GM19099 (cell line): ENCODE results near the gene GREB1.

Experiments
- POLR2A ChIP-seq: IDR thresholded peaks from 3 replicates; pipeline ENCODE4 v1.6.1; 2011; ENCODE audit warnings: low read depth; ENCODE audit not compliant: insufficient read length; ENCODE audit errors: extremely low read depth

GREB1 gene

DNA sequence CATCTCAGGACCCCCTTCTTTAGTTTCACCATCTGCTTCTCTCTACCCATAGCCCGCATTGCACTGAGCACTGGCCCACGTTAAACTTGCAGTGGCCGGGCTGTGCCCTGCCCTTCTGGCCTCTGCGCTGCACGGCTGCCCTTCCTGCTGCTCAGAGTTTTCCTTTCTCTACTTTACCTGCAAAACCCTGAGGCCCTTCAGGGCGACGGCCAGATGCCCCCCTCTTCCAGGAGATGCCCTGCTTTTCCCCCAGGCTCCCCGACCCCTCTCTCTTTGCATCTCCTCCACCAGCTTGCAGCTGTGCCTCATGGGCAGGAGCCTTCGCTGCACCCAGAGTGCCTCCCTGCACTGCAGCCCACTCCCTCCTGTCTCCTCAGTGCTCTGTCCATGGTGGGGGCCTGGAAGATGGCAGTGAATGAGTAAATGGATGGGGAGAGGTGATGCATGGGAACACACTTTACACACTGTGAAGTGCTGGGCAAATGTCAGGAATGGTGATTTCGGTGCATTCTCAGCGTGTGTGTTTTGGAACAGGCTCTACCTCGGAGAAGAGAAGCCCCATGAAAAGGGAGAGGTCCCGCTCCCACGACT is 82.3 kb downstream of the GREB1 start:
- TF ChIP-seq POLR2A = no peak

DNA sequence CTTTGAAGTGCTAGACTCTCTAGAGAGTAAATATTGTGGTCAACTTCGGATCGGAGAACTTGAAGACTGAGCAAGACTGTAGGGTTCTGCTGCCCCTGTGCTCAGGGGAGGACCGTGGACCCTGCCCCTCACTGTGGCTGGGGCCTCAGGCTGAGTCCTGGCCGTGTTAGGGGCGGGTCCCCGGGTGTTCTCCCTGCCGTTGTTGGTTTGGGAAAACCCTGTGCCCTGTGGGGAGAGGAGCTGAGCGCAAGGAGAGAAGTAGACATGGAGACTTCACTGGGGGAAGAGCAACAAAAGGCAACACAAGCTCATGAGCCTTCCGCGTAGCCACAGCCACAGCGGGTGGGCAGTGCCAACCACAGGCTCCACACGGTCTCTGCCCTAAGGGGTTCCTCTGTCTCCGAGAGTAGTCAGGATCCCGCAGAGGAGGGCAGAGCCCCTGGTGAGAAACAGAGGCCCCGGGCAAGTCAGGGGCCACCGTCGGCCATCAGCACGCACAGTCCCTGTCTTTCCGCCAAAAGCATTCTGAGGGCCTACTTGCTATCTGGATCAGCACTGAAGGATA is 83.1 kb downstream of the GREB1 start:
- no peak for TF ChIP-seq POLR2A

DNA sequence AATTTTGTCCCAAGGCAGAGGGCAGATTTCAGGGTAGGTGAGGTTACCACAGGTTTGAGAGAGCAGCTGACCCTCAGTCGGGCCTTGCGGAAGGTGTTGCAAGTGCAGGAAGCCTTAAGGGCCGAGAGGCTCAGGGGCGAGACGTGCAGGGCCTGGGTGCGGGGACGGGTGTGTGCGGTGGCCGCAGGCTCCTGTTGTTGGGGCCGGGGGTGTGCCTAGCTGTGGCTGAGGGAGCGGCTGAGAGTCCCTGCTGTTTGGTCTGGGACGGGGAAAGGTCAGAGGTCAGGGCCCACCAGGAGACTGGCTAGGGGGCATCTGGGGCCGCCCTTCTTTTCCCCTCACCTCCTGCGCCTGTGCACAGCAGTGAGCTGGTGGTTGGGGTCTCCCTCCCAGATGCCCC is 83.7 kb downstream of the GREB1 start:
- TF ChIP-seq POLR2A = no peak

DNA sequence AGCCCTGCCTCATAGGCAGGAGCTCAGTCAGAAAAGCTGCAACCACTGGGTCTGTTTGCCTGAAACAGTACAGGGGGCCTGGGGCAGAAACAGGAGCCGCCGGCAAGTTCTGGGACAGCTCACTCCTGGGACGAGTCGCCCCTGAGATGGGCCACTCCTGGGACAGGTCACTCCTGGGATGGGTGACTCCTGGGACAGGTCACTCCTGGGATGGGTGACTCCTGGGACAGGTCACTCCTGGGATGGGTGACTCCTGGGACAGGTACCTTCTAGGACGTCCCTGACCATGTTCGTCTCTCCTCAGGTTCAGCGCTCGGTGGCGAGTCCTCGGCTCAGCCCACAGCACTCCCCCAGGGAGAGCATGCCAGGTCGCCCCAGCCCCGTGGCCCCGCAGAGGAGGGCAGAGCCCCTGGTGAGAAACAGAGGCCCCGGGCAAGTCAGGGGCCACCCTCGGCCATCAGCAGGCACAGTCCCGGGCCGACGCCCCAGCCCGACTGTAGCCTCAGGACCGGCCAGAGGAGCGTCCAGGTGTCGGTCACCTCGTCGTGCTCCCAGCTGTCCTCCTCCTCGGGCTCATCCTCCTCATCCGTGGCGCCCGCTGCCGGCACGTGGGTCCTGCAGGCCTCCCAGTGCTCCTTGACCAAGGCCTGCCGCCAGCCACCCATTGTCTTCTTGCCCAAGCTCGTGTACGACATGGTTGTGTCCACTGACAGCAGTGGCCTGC is 84.3 kb downstream of the GREB1 start:
- no peak for TF ChIP-seq POLR2A

DNA sequence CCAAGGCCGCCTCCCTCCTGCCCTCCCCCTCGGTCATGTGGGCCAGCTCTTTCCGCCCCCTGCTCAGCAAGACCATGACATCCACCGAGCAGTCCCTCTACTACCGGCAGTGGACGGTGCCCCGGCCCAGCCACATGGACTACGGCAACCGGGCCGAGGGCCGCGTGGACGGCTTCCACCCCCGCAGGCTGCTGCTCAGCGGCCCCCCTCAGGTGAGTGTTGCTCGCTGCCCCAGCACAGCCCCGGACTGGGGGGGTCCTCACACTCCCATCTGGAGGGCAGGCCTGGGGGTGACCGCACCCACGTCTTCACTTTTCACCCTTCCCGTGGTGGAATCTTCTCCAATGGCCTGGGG is 84.8 kb downstream of the GREB1 start:
- no peak for TF ChIP-seq POLR2A

DNA sequence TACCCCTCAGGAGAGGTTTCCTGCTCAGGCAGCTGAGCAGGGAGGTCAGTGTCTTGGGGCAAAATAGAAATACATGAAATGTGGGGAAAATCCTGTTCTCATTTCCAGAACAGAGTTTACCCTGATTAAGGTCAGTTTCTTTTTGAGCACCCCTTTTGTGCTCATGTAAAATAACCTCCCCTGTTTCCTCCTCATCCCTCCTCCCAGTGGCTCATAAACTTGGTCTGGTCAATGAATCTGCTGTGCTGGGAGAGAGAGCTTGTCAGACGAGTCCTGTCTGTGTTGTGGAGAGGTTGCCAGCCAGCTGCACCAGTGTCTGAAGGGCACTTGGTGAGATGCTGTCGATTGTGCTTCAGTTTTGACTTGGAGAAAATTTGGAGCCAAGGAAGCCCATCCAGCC is 87.6 kb downstream of the GREB1 start:
- no peak for TF ChIP-seq POLR2A

DNA sequence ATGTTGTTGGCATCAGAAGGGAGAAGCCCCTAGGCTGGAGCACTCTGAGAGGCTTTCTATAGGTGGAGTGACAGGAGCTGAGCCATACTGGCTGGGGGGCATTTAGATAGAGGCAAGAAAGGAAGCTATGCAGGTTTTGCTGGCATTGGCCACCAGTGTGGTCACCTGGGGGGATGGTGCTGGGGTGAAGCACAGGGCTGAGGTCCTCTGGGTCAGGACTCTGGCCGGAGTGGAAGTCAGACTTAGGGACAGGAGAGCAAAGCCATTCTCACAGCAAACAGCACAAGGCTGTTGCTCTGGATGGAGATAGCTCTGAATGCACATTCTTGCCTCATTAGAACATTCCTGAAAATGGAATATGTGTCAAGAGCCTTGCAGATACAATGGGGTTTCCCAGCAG is 88.8 kb downstream of the GREB1 start:
- TF ChIP-seq POLR2A = no peak

DNA sequence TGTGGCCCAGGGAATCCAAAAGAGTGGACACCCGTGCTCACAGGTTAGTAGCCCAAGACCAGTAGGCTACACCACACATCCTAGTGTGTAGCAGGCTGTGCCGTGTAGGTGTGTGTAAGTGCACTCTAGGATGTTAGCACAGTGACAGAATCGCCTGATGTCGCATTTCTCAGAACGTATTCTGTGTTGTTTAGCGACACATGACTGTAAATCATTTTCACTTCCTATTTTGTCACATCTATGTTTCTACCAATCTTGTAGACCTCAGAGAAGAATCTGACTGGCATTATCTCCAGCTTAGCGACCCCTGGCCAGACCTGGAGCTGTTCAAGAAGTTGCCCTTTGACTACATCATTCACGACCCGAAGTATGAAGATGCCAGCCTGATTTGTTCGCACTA is 91.0 kb downstream of the GREB1 start:
- TF ChIP-seq POLR2A = no peak

DNA sequence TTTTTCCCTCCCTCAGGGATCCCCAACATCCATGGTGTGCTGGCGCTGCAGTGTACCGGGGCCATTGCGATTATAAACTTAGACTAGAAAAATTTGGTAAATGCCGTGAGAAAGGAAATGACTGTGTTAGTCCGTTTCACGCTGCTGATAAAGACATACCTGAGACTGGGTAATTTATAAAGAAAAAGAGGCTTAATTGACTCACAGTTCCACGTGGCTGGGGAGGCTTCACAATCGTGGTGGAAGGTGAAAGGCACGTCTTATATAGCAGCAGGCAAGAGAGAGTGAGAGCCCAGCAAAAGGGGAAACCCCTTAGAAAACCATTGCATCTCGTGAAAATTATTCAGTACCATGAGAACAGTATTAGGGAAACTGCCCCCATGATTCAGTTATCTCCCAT is 91.8 kb downstream of the GREB1 start:
- TF ChIP-seq POLR2A = no peak

DNA sequence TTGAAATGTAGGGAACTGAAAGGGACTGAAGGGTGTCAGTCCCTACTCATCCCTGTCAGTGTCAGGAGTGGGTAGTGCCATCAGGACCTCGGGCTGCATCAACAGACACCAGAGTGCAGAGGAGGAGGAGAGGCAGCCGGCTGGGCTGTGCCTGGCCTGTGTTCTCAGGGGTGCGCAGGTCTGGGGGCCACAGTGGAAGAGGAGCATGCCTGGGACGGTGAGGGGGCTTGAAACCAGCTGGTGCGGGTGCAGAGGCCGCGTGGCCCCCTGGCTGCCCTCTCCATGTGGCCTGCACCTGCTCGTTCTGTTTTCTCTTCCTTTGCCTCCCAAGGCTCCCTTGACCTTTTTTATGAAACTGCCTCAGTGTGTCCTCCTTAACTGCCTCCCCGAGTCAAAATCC is 94.8 kb downstream of the GREB1 start:
- no peak for TF ChIP-seq POLR2A

DNA sequence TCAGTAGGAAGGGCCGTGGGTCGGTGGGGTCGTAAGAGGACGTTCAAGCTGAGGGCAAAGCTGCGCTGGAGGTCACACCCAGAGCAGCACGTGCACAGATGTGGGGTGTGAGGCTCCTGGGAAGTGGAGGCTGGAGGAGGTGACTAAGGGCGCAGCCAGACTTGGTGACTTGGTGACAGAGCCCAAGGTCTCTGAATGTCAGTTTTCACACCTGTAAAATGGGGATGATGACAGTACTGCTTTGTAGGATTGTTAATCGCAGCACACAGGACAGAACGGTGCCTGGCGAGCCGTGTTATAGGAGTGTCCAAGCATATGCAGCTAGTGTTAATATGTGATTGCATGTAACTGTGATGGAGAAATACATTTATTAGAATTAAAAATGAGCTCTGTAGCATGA is 95.4 kb downstream of the GREB1 start:
- TF ChIP-seq POLR2A = no peak

DNA sequence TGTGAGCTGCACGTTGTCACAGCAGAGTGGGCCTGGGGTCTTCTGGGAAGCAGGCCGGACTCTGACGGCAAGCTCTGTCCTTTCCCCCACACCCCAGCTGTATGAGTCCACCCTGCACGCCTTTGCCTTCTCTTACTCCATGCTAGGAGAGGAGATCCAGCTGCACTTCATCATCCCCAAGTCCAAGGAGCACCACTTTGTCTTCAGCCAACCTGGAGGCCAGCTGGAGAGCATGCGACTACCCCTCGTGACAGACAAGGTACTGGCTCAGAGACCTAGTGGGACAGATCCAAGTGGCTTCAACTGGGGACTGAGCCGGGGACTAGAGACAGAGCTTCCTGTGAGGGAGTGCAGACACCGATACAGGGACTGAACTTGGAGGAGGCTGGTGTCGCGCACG is 96.0 kb downstream of the GREB1 start:
- TF ChIP-seq POLR2A = no peak

DNA sequence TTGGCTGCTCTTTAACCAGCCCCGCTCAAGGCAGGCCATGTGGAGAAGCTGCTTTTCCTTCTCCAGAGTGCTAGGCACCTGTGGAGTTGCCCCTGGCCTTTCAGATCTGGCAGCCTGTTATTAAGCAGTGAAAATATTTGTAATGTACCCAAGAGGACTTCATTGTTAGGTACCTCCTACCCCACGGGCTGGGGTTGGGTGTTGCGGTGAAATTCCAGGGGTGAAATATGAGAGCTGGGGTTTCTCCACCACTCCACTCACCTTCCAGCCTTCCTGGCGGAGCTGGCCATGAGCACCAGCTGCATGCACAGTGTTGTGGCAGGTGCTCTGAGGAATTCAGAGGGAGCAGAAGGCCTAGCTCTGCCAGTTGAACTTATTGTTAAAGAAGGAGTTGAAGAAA is 97.0 kb downstream of the GREB1 start:
- TF ChIP-seq POLR2A = no peak

DNA sequence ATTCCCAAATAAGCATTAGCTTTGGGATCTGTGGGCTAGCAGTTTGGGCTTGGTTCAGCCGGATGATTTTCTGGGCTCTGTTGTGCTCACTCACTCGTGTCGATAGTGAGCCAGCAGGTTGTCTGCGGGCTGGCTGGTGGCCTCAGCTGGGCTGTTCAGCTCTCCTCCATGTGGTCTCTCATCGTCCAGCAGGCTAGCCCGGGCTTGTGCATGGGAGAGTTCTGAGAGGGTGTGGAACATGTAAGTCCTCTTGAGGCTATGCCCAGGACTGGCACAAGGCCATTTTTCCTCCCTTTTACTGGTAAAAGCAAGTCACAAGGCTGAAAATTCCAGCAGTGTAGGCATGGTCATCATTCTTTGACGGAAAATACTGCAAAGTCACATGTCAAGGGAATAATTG is 97.6 kb downstream of the GREB1 start:
- TF ChIP-seq POLR2A = no peak

DNA sequence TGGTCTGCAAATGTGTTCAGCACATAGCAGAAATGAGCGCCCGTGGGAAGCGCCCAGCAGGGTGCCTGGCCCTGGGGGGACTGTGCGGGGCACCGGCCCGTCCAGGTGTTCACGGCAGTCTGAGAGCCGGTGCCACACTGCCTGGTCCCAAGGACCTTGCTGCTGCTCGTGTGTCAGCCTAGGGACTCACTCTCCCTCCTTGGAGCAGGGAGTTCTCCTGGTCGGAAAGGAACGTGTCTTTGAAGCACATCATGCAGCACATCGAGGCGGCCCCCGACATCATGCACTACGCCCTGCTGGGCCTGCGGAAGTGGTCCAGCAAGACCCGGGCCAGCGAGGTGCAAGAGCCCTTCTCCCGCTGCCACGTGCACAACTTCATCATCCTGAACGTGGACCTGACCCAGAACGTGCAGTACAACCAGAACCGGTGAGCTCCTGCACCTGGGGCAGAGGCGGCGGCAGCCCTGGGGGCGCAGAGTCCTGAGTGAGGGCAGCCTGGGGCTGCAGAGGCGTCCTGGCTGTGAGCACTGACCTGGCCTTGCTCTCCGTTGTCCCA is 100.2 kb downstream of the GREB1 start:
- no peak for TF ChIP-seq POLR2A

DNA sequence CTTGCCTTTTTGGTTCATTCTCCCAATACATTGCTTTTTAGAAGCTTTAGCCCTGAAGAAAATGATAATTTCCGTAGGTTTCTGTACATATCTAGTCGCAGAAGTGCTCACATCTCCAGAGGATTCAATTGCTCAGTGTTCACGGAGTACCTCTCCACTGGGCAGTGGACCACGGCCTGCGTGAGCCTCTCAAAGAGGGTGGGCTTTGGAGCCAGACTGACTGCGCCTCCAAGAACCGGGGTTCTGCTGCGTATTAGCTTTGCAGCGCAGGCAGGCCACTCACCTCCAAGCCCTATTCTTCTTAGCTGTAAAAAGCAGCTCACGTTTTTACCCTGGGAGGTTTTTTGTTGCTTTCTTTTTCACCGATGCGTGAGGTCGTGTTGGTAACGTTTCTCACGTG is 100.7 kb downstream of the GREB1 start:
- TF ChIP-seq POLR2A = no peak
